ENCODE data around the gene THAP8. TPM values are rescaled to one million over a fixed set of nuclear protein-coding genes. Genes with fewer than 3 reads are reported as not detected.

Gene THAP8
- total RNA-seq, 3 donors from 2014 or later (not counting 1 experiment from before 2014, with no cell fraction given): 1.8 to 3.2 (median 2.8) TPM

GRCh38 chr19:36100476-36100875 lies 46.4 kb upstream of the THAP8 start:
- Histone ChIP-seq H3K36me3 (ENCODE audit: control insufficient read depth, insufficient read depth, low read length) (no peaks in the 10 kb centered on the region), H3K4me3 (ENCODE audit: low read length) (no peak overlapping the region), H3K4me1 (ENCODE audit: control insufficient read depth, insufficient read depth, low read length) (no peaks in the 10 kb centered on the region), H3K9me3 (ENCODE audit: control insufficient read depth, insufficient read depth, low read length) (no peaks in the 10 kb centered on the region), H3K27me3 (ENCODE audit: control insufficient read depth, insufficient read depth, low read length) (no peaks in the 10 kb centered on the region), H3K27ac (ENCODE audit: low read length) (no peak overlapping the region)
- DNase-seq: no peak
- Mint-ChIP-seq H3K4me3 (no peak overlapping the region), H3K27me3 (ENCODE audit: low read depth in 2 of 2) (no peaks in the 10 kb centered on the region), H3K27ac (no peak overlapping the region), H3K36me3 (no peaks in the 10 kb centered on the region), H3K9me3 (no peaks in the 10 kb centered on the region), H3K4me1 (no peaks in the 10 kb centered on the region)
- intact Hi-C loops (cut with micrococcal nuclease): no loop called here
- WGBS (ENCODE audit: insufficient coverage): 89% methylated on average over 5 of the region's 5 CpGs
- no peak for TF ChIP-seq CTCF (IDR thresholded peaks at IDR 0.05)
- ATAC-seq: no peak

DNA sequence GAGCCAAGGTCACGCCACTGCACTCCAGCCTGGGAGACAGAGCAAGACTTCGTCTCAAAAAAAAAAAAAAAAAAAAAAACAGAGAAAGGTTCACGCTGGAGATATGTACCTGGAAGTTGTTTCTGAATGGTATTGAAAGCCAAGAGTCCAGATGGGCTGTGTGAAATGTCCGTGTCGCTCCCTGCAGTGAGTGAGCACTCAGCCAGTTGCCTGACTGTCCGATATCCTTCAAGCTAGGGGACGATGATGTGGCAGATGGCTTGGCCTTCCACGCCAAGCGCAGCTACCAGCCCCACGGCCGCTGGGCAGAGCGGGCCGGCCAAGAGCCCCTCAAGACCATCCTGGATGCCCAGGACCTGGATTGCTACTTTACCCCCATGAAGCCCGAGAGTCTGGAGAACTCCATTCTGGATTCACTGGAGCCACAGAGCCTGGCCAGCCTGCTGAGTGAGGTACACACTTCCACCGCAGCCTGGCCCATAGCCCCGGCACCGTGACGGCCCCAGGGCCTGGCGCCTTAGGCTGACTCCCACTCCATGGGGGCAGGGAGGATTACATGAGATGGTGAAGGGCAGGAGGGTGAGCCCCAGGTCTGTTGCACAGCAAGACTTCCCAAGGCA lies 45.2 kb upstream of the THAP8 start:
- DNase-seq (no peak), ATAC-seq (no peak)
- Mint-ChIP-seq H3K4me1 (no peaks in the 10 kb centered on the region), H3K36me3 (no peaks in the 10 kb centered on the region), H3K27me3 (ENCODE audit: low read depth in 2 of 2) (no peaks in the 10 kb centered on the region), H3K4me3 (no peak overlapping the region), H3K9me3 (no peaks in the 10 kb centered on the region), H3K27ac (no peak overlapping the region)
- Histone ChIP-seq H3K36me3 (ENCODE audit: control insufficient read depth, insufficient read depth, low read length) (no peaks in the 10 kb centered on the region), H3K27ac (ENCODE audit: low read length) (no peak overlapping the region), H3K4me1 (ENCODE audit: control insufficient read depth, insufficient read depth, low read length) (no peaks in the 10 kb centered on the region), H3K4me3 (ENCODE audit: low read length) (no peak overlapping the region), H3K9me3 (ENCODE audit: control insufficient read depth, insufficient read depth, low read length) (no peaks in the 10 kb centered on the region), H3K27me3 (ENCODE audit: control insufficient read depth, insufficient read depth, low read length) (no peaks in the 10 kb centered on the region)
- no peak for TF ChIP-seq CTCF (IDR thresholded peaks at IDR 0.05)
- intact Hi-C loops (cut with micrococcal nuclease): no loop called here
- WGBS (ENCODE audit: insufficient coverage): 97% methylated on average over 19 of the region's 19 CpGs

GRCh38 chr19:36097036-36097435 lies 43.0 kb upstream of the THAP8 start:
- ATAC-seq: no peak
- 98% methylated on average over 6 of the region's 6 CpGs for WGBS (ENCODE audit: insufficient coverage)
- no peak for TF ChIP-seq CTCF (IDR thresholded peaks at IDR 0.05)
- H3K36me3 Mint-ChIP-seq: no peaks in the 10 kb centered on the region
- DNase-seq: no peak
- H3K4me3 Mint-ChIP-seq: no peak overlapping the region
- Histone ChIP-seq H3K27ac (ENCODE audit: low read length) (no peak overlapping the region), H3K4me3 (ENCODE audit: low read length) (no peak overlapping the region), H3K9me3 (ENCODE audit: control insufficient read depth, insufficient read depth, low read length) (no peaks in the 10 kb centered on the region), H3K4me1 (ENCODE audit: control insufficient read depth, insufficient read depth, low read length) (no peaks in the 10 kb centered on the region), H3K36me3 (ENCODE audit: control insufficient read depth, insufficient read depth, low read length) (no peaks in the 10 kb centered on the region), H3K27me3 (ENCODE audit: control insufficient read depth, insufficient read depth, low read length) (no peaks in the 10 kb centered on the region)
- H3K9me3 Mint-ChIP-seq: no peaks in the 10 kb centered on the region
- no peak overlapping the region for H3K27ac Mint-ChIP-seq
- intact Hi-C loops (cut with micrococcal nuclease): no loop called here
- H3K4me1 Mint-ChIP-seq: no peaks in the 10 kb centered on the region
- H3K27me3 Mint-ChIP-seq (ENCODE audit: low read depth in 2 of 2): no peaks in the 10 kb centered on the region

DNA sequence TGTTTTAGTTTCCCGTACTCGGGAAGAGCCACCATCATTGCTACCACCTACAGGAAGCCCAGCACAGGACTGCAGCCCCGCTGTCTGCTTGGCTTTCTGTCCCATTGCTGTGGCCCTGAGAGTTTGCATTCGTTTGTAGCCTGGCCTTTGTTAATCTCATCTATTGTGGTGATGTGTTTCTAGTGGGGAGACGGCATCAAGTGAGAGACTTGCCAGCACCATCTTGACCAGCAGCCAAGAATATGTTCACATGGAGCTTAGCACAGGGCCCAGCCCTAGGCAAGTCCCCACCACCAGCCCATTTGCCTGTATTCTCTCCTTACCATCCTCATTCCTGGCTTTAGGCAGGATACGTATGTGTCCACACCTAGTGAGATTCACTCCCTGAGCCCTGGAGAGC lies 39.6 kb upstream of the THAP8 start:
- no peaks in the 10 kb centered on the region for H3K9me3 ChIP-seq (ENCODE audit: control insufficient read depth, insufficient read depth, low read length)
- Mint-ChIP-seq H3K9me3 (no peaks in the 10 kb centered on the region), H3K36me3 (no peaks in the 10 kb centered on the region), H3K4me1 (no peaks in the 10 kb centered on the region), H3K27ac (no peak overlapping the region), H3K27me3 (ENCODE audit: low read depth in 2 of 2) (no peaks in the 10 kb centered on the region), H3K4me3 (no peak overlapping the region)
- no peaks in the 10 kb centered on the region for H3K36me3 ChIP-seq (ENCODE audit: control insufficient read depth, insufficient read depth, low read length)
- no peak overlapping the region for H3K4me3 ChIP-seq (ENCODE audit: low read length)
- ATAC-seq (no peak), DNase-seq (no peak)
- no peaks in the 10 kb centered on the region for H3K27me3 ChIP-seq (ENCODE audit: control insufficient read depth, insufficient read depth, low read length)
- TF ChIP-seq CTCF (IDR thresholded peaks at IDR 0.05): no peak
- no peaks in the 10 kb centered on the region for H3K4me1 ChIP-seq (ENCODE audit: control insufficient read depth, insufficient read depth, low read length)
- intact Hi-C loops (cut with micrococcal nuclease): no loop called here
- WGBS (ENCODE audit: insufficient coverage): 98% methylated on average over 5 of the region's 6 CpGs
- H3K27ac ChIP-seq (ENCODE audit: low read length): no peak overlapping the region
